HepG2 (cell line): ENCODE data around the gene GPR162. TPM values are rescaled to one million over a fixed set of nuclear protein-coding genes. Genes with fewer than 3 reads are reported as not detected.

Experiments
- ARHGAP35 ChIP-seq: sonication (generic); formaldehyde crosslinking; IDR thresholded peaks from 2 replicates; pipeline ENCODE4 v1.9.0; 2022; ENCODE audit warnings: mild to moderate bottlenecking, inconsistent platforms, moderate library complexity, missing genetic modification reagents, borderline replicate concordance
- CEBPZ ChIP-seq: IDR thresholded peaks from 2 replicates; pipeline ENCODE4 v1.6.1; 2012; ENCODE audit warnings: low read length, improper control_type of control experiment
- CREB3 ChIP-seq: sonication (generic); formaldehyde crosslinking; IDR thresholded peaks from 2 replicates; pipeline ENCODE4 v1.5.0; 2020; ENCODE audit warnings: missing genetic modification reagents
- GATAD2A ChIP-seq: IDR thresholded peaks from 2 replicates; pipeline ENCODE4 v1.6.1; 2016
- KDM3A ChIP-seq: IDR thresholded peaks from 2 replicates; pipeline ENCODE4 v1.6.1; 2018; ENCODE audit warnings: low read depth, missing compliant biosample characterization
- KLF12 ChIP-seq: sonication (generic); formaldehyde crosslinking; IDR thresholded peaks from 2 replicates; pipeline ENCODE4 v1.4.0; 2020; ENCODE audit warnings: missing genetic modification reagents, borderline replicate concordance
- MATR3 ChIP-seq: sonication (generic); formaldehyde crosslinking; IDR thresholded peaks from 2 replicates; pipeline ENCODE4 v1.4.0; 2020; ENCODE audit warnings: missing genetic modification reagents
- MLLT10 ChIP-seq: sonication (generic); formaldehyde crosslinking; IDR thresholded peaks from 2 replicates; pipeline ENCODE4 v1.4.0; 2020; ENCODE audit warnings: missing genetic modification reagents
- NCOR1 ChIP-seq: fragments of 200-600 bp; sonication (generic); IDR thresholded peaks from 2 replicates; pipeline ENCODE4 v1.7.0; 2017; ENCODE audit warnings: antibody characterized with exemption, low read length, borderline replicate concordance
- NKX3-1 ChIP-seq: sonication (generic); formaldehyde crosslinking; IDR thresholded peaks from 2 replicates; pipeline ENCODE4 v1.5.0; 2020; ENCODE audit warnings: missing genetic modification reagents
- REXO4 ChIP-seq: sonication (generic); formaldehyde crosslinking; IDR thresholded peaks from 2 replicates; pipeline ENCODE4 v1.8.0; 2022; ENCODE audit warnings: missing genetic modification reagents, mild to moderate bottlenecking, borderline replicate concordance
- RFXAP ChIP-seq: sonication (generic); formaldehyde crosslinking; IDR thresholded peaks from 2 replicates; pipeline ENCODE4 v1.4.0; 2020; ENCODE audit warnings: missing genetic modification reagents, borderline replicate concordance
- SALL2 ChIP-seq: sonication (generic); formaldehyde crosslinking; IDR thresholded peaks from 2 replicates; pipeline ENCODE4 v1.8.1; 2023; ENCODE audit warnings: mild to moderate bottlenecking, missing genetic modification reagents, inconsistent platforms
- SMAD1 ChIP-seq: sonication (generic); formaldehyde crosslinking; IDR thresholded peaks from 2 replicates; pipeline ENCODE4 v1.4.0; 2020; ENCODE audit warnings: missing genetic modification reagents, low read depth, mild to moderate bottlenecking, borderline replicate concordance
- SOX6 ChIP-seq, 2 experiments: fragments of 450-650 bp in 1 of 2; sonication (generic) in 1 of 2; formaldehyde crosslinking in 1 of 2; IDR thresholded peaks; 2 replicates each; pipeline versions ENCODE4 v1.4.0 to v1.6.1; 2017 to 2020; ENCODE audit warnings: antibody characterized with exemption in 1 of 2, mild to moderate bottlenecking in 1 of 2, missing genetic modification reagents in 1 of 2
- USF2 ChIP-seq, 2 experiments: sonication (generic) in 1 of 2; formaldehyde crosslinking in 1 of 2; IDR thresholded peaks; 2 replicates each; pipeline versions ENCODE4 v1.5.1 to v1.6.1; 2011 to 2020; ENCODE audit warnings: borderline replicate concordance in 1 of 2, low read depth in 1 of 2, low read length in 1 of 2, mild to moderate bottlenecking in 1 of 2, missing genetic modification reagents in 1 of 2, moderate library complexity in 1 of 2
- ZBTB21 ChIP-seq: sonication (generic); formaldehyde crosslinking; IDR thresholded peaks from 2 replicates; pipeline ENCODE4 v1.4.0; 2020; ENCODE audit warnings: missing genetic modification reagents
- ZNF230 ChIP-seq: sonication (generic); formaldehyde crosslinking; IDR thresholded peaks from 2 replicates; pipeline ENCODE4 v1.4.0; 2020; ENCODE audit warnings: mild to moderate bottlenecking, missing genetic modification reagents
- ZNF253 ChIP-seq: sonication (generic); formaldehyde crosslinking; IDR thresholded peaks from 2 replicates; pipeline ENCODE4 v1.8.0; 2022; ENCODE audit warnings: mild to moderate bottlenecking, missing genetic modification reagents, borderline replicate concordance
- ZNF547 ChIP-seq: sonication (generic); formaldehyde crosslinking; IDR thresholded peaks from 2 replicates; pipeline ENCODE4 v1.5.1; 2020; ENCODE audit warnings: mild to moderate bottlenecking, missing genetic modification reagents
- ZNF780A ChIP-seq: sonication (generic); formaldehyde crosslinking; IDR thresholded peaks from 2 replicates; pipeline ENCODE4 v1.8.0; 2022; ENCODE audit warnings: mild to moderate bottlenecking, missing genetic modification reagents, moderate library complexity
- ZSCAN20 ChIP-seq: sonication (generic); formaldehyde crosslinking; IDR thresholded peaks from 2 replicates; pipeline ENCODE4 v1.4.0; 2020; ENCODE audit warnings: missing genetic modification reagents, mild to moderate bottlenecking, borderline replicate concordance
- polyA plus RNA-seq, 8 experiments: library from polyadenylated mRNA; depleted of rRNA in 3 of 8; stranded (reverse) in 7 of 8; unstranded in 1 of 8; fragments of >200 nt; fragmentation: Illumina TruSeq in 4 of 8; extraction: Trizol in 4 of 8; gene quantifications; 2 replicates each; pipeline versions ENCODE4 v1.2.1 to v1.2.3, GENCODE V29; 2011 to 2016; ENCODE audit warnings: low read depth in 4 of 8, missing spikeins in 1 of 8, mixed read lengths in 1 of 8; ENCODE audit not compliant: insufficient read depth in 1 of 8
- total RNA-seq, 5 experiments: library from RNA; depleted of rRNA; stranded (reverse); fragments of >200 nt; fragmentation: Illumina TruSeq; extraction: Trizol; gene quantifications; 2 replicates each; pipeline ENCODE4 v1.2.3, GENCODE V29; 2016; ENCODE audit warnings: low read depth in 1 of 5

Gene GPR162
- total and polyA plus RNA-seq, 2 of the 13 experiments (the other 11 are each of a cell fraction or from before 2014, with no cell fraction given): 0.08 TPM; not detected in 1

GRCh38 chr12:6873094-6874014 lies 51.7 kb downstream of the GPR162 start, which contains the start of gene SPSB2 (continued):
- TF ChIP-seq CEBPZ: no peak
- TF ChIP-seq GATAD2A: peak; percentile 61
- TF ChIP-seq ZSCAN20: no peak
- TF ChIP-seq CREB3 (CRISPR knock-in tag): no peak
- no peak for TF ChIP-seq RFXAP (CRISPR knock-in tag)
- TF ChIP-seq NCOR1: no peak
- TF ChIP-seq ZNF547: peak; percentile 38; the same call in 1 of the 2 replicates
- no peak for TF ChIP-seq SMAD1 (CRISPR knock-in tag)
- TF ChIP-seq ZNF230 (CRISPR knock-in tag): no peak; the same call in 1 of the 2 replicates
- no peak; the same call in 1 of the 2 replicates for TF ChIP-seq ZNF780A (CRISPR knock-in tag)
- no peak for TF ChIP-seq SOX6 (IDR thresholded peaks at IDR 0.05)
- peak; percentile 48; the same call in 1 of the 2 replicates for TF ChIP-seq SOX6 (CRISPR knock-in tag; IDR thresholded peaks at IDR 0.05)
- TF ChIP-seq USF2 (IDR thresholded peaks at IDR 0.05; ENCODE audit: low read depth, low read length): no peak
- no peak for TF ChIP-seq USF2 (CRISPR knock-in tag; IDR thresholded peaks at IDR 0.05; ENCODE audit: borderline replicate concordance)
- no peak for TF ChIP-seq ZBTB21 (CRISPR knock-in tag)
- no peak for TF ChIP-seq REXO4 (CRISPR knock-in tag)
- TF ChIP-seq SALL2: no peak; the same call in 1 of the 2 replicates
- TF ChIP-seq ZNF253 (CRISPR knock-in tag): no peak
- peak; percentile 33; the same call in 1 of the 2 replicates for TF ChIP-seq KDM3A (CRISPR knock-in tag)
- no peak for TF ChIP-seq ARHGAP35 (CRISPR knock-in tag)
- TF ChIP-seq MLLT10 (CRISPR knock-in tag): no peak
- no peak for TF ChIP-seq MATR3 (CRISPR knock-in tag)
- no peak for TF ChIP-seq NKX3-1 (CRISPR knock-in tag)
- no peak; the same call in 1 of the 2 replicates for TF ChIP-seq KLF12 (CRISPR knock-in tag)
